Colon (tissue), 2 donors: Measurements from ENCODE around the gene EIF4E2.

Experiments used
- FAIRE-seq: peaks from 2 replicates; lab custom pipeline; 2012; peaks lifted over from hg19 to GRCh38; lab: Jason Lieb, UNC
- donor health status: control.
- donor health status: control.

EIF4E2 gene, protein sequence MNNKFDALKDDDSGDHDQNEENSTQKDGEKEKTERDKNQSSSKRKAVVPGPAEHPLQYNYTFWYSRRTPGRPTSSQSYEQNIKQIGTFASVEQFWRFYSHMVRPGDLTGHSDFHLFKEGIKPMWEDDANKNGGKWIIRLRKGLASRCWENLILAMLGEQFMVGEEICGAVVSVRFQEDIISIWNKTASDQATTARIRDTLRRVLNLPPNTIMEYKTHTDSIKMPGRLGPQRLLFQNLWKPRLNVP

GRCh38 chr2:232550354-232551249 is at the start of gene EIF4E2, which contains the start of gene TIGD1:
Gene EIF4E2 (plus strand): TSS chr2:232550689. CDS start chr2:232550725, 36 bp downstream.
Gene TIGD1 (minus strand): TSS chr2:232550557. CDS start chr2:232549882, 675 bp downstream.
- FAIRE-seq, result no peak

- no peak for FAIRE-seq
Measured at GRCh38 chr2:232501331-232501771, 49.1 kb upstream of the EIF4E2 start.

DNA sequence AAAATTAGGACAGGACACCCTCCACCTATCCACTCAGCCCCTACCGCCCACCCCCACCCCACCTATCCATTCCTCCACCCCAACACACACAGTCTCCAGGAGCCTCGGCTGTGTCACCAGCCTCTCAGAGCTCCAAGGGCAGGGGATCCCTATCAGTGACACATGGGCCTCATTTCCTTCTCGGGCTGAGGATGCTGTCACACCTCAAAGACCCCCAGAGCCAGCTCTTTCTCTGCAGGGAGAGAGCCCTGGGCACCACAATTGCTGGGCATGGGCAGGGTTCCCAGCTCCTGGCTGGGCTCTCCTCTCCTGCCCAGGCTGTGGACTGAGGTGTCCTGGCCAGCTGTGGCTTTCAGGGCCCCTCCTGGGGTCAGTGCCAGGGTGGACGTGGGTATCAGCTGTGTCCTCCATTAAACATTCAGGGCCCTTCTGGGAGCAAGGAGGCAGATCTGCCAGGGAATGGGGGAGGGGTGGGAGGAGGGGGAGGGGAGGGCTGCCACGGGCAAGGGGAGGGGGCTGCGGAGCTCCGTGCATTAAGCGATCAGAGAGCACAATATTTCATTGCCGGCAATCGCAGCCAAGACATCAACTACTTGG is 48.6 kb upstream of the EIF4E2 start:
- no peak for FAIRE-seq

DNA sequence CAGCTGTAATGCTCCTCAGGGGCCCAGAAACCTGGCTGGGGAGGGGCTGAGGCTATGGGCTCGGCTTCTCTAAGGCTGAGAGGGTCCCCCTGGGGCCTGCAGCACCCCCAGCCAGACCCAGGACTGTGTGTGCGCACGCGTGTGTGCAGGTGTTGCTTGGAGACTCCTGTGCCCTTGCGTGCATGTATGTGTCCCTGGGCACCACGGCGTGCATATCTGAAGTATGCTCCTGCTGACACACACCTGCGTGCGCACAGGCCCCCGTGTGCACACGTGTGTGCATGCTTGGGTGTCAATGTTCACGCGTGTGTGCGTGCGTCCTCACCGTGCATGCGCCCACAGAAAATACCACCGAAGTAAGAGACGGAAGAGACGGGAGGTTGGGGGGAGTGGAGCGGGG is 48.0 kb upstream of the EIF4E2 start:
- FAIRE-seq, result no peak

DNA sequence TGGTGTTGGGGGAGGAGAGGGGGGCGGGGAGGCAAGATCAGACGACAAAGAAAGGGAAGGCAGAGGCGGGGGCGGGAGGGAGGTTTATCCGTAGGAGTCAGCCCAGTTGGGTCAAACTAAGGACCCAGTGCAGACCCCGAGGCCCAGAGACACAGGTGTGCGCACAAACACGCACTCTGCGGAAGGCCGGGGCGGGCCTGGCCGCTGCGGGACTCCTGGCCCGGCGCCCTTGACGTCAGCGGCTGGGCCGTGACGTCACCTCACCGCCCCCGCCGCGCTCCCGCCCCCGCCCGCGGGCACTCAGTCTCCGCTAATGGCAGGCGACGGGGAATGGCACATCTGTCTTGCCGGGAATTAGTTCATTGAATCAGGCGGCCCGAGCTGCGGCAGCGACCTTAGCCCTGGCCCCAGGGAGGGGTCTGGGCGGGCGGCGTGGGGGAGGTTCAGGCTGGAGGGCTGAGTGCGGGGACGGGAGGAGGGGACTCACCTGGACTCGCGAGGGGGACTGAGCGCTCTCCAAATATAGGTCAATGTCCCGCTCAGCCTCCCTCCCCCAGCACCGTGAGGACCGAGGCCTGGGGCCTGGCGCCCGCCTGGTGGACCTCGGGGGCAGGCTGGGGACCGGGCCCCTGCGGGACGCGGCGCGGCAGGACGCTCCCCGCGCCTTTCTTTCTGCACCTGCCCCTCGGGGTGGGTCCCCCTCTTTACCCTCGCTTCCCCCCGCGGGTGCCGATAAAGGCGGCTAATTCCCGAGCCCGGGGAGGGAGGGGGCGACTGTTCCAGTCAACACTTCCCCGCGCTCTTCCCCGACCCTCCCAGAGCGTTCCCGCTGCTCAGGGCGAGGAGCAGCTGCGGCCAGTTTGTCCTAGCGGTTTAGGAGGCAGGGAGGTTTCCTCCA is 47.3 kb upstream of the EIF4E2 start:
- no peak for FAIRE-seq

GRCh38 chr2:232503809-232504323 is 46.6 kb upstream of the EIF4E2 start:
- FAIRE-seq, result no peak

GRCh38 chr2:232504438-232504837 is 46.1 kb upstream of the EIF4E2 start:
- no peak for FAIRE-seq

DNA sequence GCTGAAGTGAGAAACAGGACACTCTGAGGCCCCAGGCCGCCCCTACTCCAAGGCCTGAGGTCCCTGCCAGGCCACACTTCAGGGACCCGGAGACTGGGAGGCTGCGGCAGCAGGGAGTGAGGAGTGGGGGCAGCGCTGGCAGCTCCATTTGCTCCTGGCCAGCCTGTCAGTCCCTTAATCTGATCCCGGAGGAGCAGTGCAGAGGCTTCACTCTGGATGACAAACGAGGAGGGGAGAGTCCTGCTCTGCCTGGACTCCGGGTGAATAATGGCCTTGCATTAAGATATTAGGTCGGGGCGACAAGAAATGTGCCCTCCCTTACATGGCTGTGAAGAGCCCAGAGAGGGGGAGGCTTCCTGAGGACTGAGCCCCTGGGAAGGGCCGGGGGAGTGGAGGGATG is 44.6 kb upstream of the EIF4E2 start:
- no peak for FAIRE-seq

DNA sequence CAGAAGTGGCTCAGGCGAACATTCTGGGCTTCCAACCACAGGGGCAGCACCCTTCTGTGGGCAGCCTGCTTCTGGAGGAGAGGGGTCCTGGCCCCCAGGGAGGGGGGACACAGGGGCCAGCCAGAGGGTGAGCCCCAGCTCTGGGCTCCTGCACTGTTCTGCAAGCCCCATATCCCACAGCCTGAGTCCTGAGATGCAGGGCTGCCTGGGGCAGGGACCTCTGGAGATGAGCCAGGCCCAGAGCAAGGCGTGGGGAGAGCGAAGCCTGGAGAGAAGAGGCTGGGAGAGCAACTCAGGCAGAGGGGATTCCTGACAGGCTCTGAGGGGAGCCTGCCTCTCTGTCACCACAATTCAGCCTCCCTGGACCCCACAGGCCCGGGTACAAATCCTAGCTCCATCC is 43.8 kb upstream of the EIF4E2 start:
- no peak for FAIRE-seq

GRCh38 chr2:232508251-232508650 is 42.2 kb upstream of the EIF4E2 start:
- no peak for FAIRE-seq

- FAIRE-seq, result no peak
Measured at GRCh38 chr2:232511336-232511890, 39.1 kb upstream of the EIF4E2 start.

DNA sequence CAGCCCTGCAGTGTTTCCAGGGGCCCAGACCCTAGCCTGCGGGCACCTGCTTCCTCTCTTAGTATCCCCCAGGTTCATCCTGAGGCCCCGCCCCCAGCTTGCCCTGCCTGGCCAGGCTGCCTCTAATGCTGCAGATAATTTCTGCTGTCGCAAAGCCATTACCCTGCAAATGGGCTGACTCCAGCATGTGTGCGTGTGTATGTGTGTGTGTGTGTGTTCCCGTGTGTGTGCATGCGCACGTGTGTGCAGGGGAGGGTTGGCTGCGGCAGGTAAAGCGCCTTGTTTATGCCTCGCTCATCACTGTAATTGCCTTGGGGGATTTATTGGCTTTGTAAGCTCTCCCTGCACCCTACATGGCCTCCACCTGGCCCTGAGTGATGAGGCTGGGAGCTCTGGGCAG is 37.9 kb upstream of the EIF4E2 start:
- no peak for FAIRE-seq

- no peak for FAIRE-seq
Measured at GRCh38 chr2:232513353-232513752, 37.1 kb upstream of the EIF4E2 start.

- FAIRE-seq, result no peak
Measured at GRCh38 chr2:232515639-232516038, 34.9 kb upstream of the EIF4E2 start.

- FAIRE-seq, result no peak
Measured at GRCh38 chr2:232516551-232516950, 33.9 kb upstream of the EIF4E2 start.

GRCh38 chr2:232518844-232519243 is 31.6 kb upstream of the EIF4E2 start:
- no peak for FAIRE-seq

- FAIRE-seq, result no peak
Measured at GRCh38 chr2:232519581-232520438, 30.7 kb upstream of the EIF4E2 start, which contains the start of gene PRSS56. Gene PRSS56 (plus strand): TSS chr2:232520388. CDS start chr2:232520599, 211 bp downstream.

GRCh38 chr2:232520489-232520888 is 30.0 kb upstream of the EIF4E2 start:
- FAIRE-seq, result no peak

DNA sequence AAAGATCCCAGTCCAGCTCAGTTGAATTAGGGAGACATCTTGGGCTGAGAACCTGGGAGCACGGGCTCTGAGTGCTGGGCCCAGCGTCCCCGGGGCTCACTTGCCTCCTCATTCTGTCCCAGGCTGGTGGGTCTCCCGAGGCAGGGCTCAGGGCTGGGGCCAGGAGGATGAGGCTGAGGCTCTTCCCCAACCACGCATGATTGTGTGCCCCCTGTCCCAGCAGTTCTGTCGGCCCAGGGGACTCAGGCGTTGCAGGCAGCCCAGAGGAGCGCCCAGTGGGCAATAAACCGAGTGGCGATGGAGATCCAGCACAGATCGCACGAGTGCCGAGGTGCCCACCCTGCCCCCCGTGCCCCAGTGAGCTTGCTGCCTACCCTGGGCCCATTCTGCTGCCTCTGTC is 29.4 kb upstream of the EIF4E2 start:
- no peak for FAIRE-seq

DNA sequence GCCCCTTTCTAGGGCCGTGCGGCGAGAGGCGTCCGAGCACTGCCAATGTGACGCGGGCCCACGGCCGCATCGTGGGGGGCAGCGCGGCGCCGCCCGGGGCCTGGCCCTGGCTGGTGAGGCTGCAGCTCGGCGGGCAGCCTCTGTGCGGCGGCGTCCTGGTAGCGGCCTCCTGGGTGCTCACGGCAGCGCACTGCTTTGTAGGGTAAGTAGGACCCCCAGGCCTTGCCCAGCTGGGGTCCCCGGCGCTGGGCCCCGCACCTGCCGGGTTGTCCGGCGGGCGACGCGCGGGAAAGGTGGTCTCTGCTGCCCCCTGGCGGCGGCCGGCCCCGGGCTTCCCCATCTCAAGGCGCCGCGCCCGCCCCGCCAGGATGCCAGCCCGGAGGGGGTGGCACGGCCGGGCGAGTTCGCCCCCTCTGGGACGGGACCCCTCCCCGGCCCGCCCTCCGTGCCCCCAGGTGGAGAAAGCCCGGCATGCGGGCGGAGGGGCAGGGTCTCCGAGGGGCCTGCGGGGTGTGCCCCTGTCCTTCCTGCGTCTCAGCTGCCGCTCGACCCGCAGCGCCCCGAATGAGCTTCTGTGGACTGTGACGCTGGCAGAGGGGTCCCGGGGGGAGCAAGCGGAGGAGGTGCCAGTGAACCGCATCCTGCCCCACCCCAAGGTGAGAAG is 28.4 kb upstream of the EIF4E2 start:
- FAIRE-seq, result no peak
